K562 (cell line): ENCODE measurements around the gene ZNF740. TPM values are rescaled to one million over a fixed set of nuclear protein-coding genes. Genes with fewer than 3 reads are reported as not detected.
A peak's percentile ranks its signal among the peaks of the same experiment; 100 is the strongest.

Source experiments
- ATAC-seq: fragments of 200-7000 bp; cut with Tn5 transposase; 3 replicates; pipeline ENCODE4 v1.9.1; 2020; ENCODE audit warnings: moderate library complexity
- BruUV-seq: library from RNA; stranded (reverse); fragments of 400-500 nt; replicated peaks from 2 replicates; lab custom pipeline; 2021; lab: Mats Ljungman, UMichigan
- CTCF ChIA-PET: fragments of 300-600 bp; formaldehyde crosslinking; extraction: SDS; loops from one replicate; lab custom pipeline; 2021; ENCODE audit warnings: low intra/inter-chr PET ratio; lab: Yijun Ruan, JAX
- POLR2A ChIA-PET: fragments of 300-600, 350-650 bp; sonication (Branson Sonifier 250); formaldehyde crosslinking; extraction: SDS; loops from one replicate; lab custom pipeline; 2021; ENCODE audit warnings: antibody characterized with exemption, inconsistent platforms; lab: Yijun Ruan, JAX
- DNase-seq, 4 experiments: peaks; one replicate each; pipeline versions ENCODE4 v3.0.0 to v3.0.0-alpha.2; 2011 to 2018; ENCODE audit warnings: low spot score in 3 of 4, mixed read lengths in 3 of 4; ENCODE audit errors: extremely low read depth in 1 of 4
- FAIRE-seq: peaks from 2 replicates; lab custom pipeline; 2011; peaks lifted over from hg19 to GRCh38; lab: Jason Lieb, UNC
- H2AFZ ChIP-seq: 2 replicates; pipeline ENCODE4 v1.6.0; 2011; ENCODE audit warnings: low read depth, low read length, control low read depth, inconsistent platforms
- H3K27ac ChIP-seq: fragments of 200-600 bp; 3 replicates; pipeline ENCODE4 v1.8.0; 2011; ENCODE audit warnings: low read depth, mild to moderate bottlenecking, control low read depth, inconsistent platforms, low read length, moderate library complexity, mixed read lengths; ENCODE audit errors: extremely low read depth
- H3K27me3 ChIP-seq, 2 experiments: fragments of 300-600 bp in 1 of 2; 2 replicates in 1 of 2; 3 replicates in 1 of 2; pipeline versions ENCODE4 v1.6.0 to v1.8.0; 2011; ENCODE audit warnings: inconsistent platforms in 2 of 2, low read length in 2 of 2, mild to moderate bottlenecking in 1 of 2, mixed read lengths in 1 of 2, moderate library complexity in 1 of 2; ENCODE audit not compliant: control insufficient read depth in 2 of 2, insufficient read depth in 2 of 2
- H3K36me3 ChIP-seq: fragments of 300-600 bp; 3 replicates; pipeline ENCODE4 v1.8.0; 2011; ENCODE audit warnings: mild to moderate bottlenecking, low read length, inconsistent platforms; ENCODE audit not compliant: control insufficient read depth, insufficient read depth
- H3K4me1 ChIP-seq, 2 experiments: fragments of 200-600 bp in 1 of 2; replicated peaks in 1 of 2; 2 replicates in 1 of 2; 3 replicates in 1 of 2; pipeline versions ENCODE4 v1.5.1 to v1.8.0; 2011; ENCODE audit warnings: inconsistent platforms in 2 of 2, low read length in 2 of 2, mild to moderate bottlenecking in 1 of 2, mixed read lengths in 1 of 2, moderate library complexity in 1 of 2; ENCODE audit not compliant: control insufficient read depth in 2 of 2, insufficient read depth in 2 of 2
- H3K4me2 ChIP-seq: 2 replicates; pipeline ENCODE4 v1.6.1; 2011; ENCODE audit warnings: low read length, control low read depth, inconsistent platforms, mixed read lengths; ENCODE audit not compliant: insufficient read depth
- H3K4me3 ChIP-seq: fragments of 200-600 bp; sonication (generic), shearing (Covaris generic); 2 replicates; pipeline ENCODE4 v1.5.1; 2016; ENCODE audit warnings: control low read depth, inconsistent platforms
- H3K79me2 ChIP-seq: fragments of 200-600 bp; 3 replicates; pipeline ENCODE4 v1.8.0; 2011; ENCODE audit warnings: low read length, inconsistent platforms; ENCODE audit not compliant: control insufficient read depth, insufficient read depth
- H3K9ac ChIP-seq, 2 experiments: 2 replicates each; pipeline versions ENCODE4 v1.6.0 to v1.6.1; 2011; ENCODE audit warnings: low read depth in 2 of 2, low read length in 2 of 2, control low read depth in 1 of 2, inconsistent platforms in 1 of 2, mild to moderate bottlenecking in 1 of 2, mixed read lengths in 1 of 2; ENCODE audit not compliant: insufficient read depth in 1 of 2
- H3K9me1 ChIP-seq: one replicate; pipeline ENCODE4 v1.6.0; 2011; ENCODE audit warnings: inconsistent platforms, mild to moderate bottlenecking, low read length, moderate library complexity; ENCODE audit not compliant: control insufficient read depth, insufficient read depth
- H3K9me3 ChIP-seq: replicated peaks from 2 replicates; pipeline ENCODE4 v1.5.1; 2011; ENCODE audit warnings: low read depth, low read length, inconsistent platforms; ENCODE audit not compliant: control insufficient read depth, insufficient read depth
- H4K20me1 ChIP-seq: replicated peaks from 2 replicates; pipeline ENCODE4 v1.6.1; 2011; ENCODE audit warnings: low read length, inconsistent platforms, mixed read lengths; ENCODE audit not compliant: control insufficient read depth, insufficient read depth
- AFF1 ChIP-seq, 2 experiments: fragments of 450-650 bp; IDR thresholded peaks; 2 replicates each; pipeline ENCODE4 v1.6.1; 2018; ENCODE audit warnings: mild to moderate bottlenecking in 2 of 2, low read depth in 1 of 2; ENCODE audit not compliant: partially characterized antibody in 2 of 2
- BCOR ChIP-seq: fragments of 450-650 bp; IDR thresholded peaks from 2 replicates; pipeline ENCODE4 v1.6.1; 2016
- CBFB ChIP-seq: sonication (generic); formaldehyde crosslinking; IDR thresholded peaks from 2 replicates; pipeline ENCODE4 v1.4.0; 2020; ENCODE audit warnings: mild to moderate bottlenecking, missing genetic modification reagents
- CHD2 ChIP-seq: IDR thresholded peaks from 2 replicates; pipeline ENCODE4 v1.6.1; 2011; ENCODE audit warnings: low read depth, low read length
- FOSL1 ChIP-seq: fragments of 200-800 bp; sonication (Bioruptor generic); conservative IDR thresholded peaks from 2 replicates; pipeline ENCODE4 v1.6.1; 2016; ENCODE audit warnings: missing genetic modification characterization, missing compliant biosample characterization
- HDAC8 ChIP-seq: fragments of 450-650 bp; IDR thresholded peaks from 2 replicates; pipeline ENCODE4 v1.6.1; 2016; ENCODE audit warnings: mild to moderate bottlenecking, missing genetic modification characterization, moderate library complexity, missing compliant biosample characterization
- KDM1A ChIP-seq, 2 experiments: fragments of 450-650 bp; IDR thresholded peaks; 2 replicates each; pipeline ENCODE4 v1.6.1; 2016; ENCODE audit warnings: mild to moderate bottlenecking in 2 of 2
- MAZ ChIP-seq, 2 experiments: fragments of 450-650 bp in 1 of 2; sonication (generic) in 1 of 2; formaldehyde crosslinking; IDR thresholded peaks in 1 of 2; conservative IDR thresholded peaks in 1 of 2; 2 replicates each; pipeline versions ENCODE4 v1.4.0 to v1.5.0; 2020; ENCODE audit warnings: mild to moderate bottlenecking in 1 of 2, missing genetic modification reagents in 1 of 2
- MCM3 ChIP-seq: fragments of 450-650 bp; IDR thresholded peaks from 2 replicates; pipeline ENCODE4 v1.6.1; 2016
- NCOA6 ChIP-seq: fragments of 450-650 bp; IDR thresholded peaks from 2 replicates; pipeline ENCODE4 v1.6.1; 2017; ENCODE audit warnings: mild to moderate bottlenecking
- NR2F6 ChIP-seq: fragments of 450-650 bp; formaldehyde crosslinking; IDR thresholded peaks from 2 replicates; pipeline ENCODE4 v1.4.0; 2020; ENCODE audit warnings: mild to moderate bottlenecking
- POLR2G ChIP-seq: fragments of 200-400 bp; formaldehyde crosslinking; IDR thresholded peaks from 2 replicates; pipeline ENCODE4 v1.6.1; 2017; ENCODE audit warnings: low read depth, mild to moderate bottlenecking, antibody characterized with exemption, low read length, moderate library complexity
- SRSF3 ChIP-seq: fragments of 200-400 bp; formaldehyde crosslinking; IDR thresholded peaks from 2 replicates; pipeline ENCODE4 v1.6.1; 2016; ENCODE audit warnings: mild to moderate bottlenecking, low read length, moderate library complexity; ENCODE audit not compliant: insufficient read depth
- TEAD1 ChIP-seq, 2 experiments: fragments of 450-650 bp in 1 of 2; sonication (generic) in 1 of 2; formaldehyde crosslinking; IDR thresholded peaks; 2 replicates each; pipeline versions ENCODE4 v1.4.0 to v1.8.0; 2020 to 2022; ENCODE audit warnings: mild to moderate bottlenecking in 2 of 2, missing genetic modification reagents in 1 of 2
- YY1 ChIP-seq, 3 experiments: IDR thresholded peaks; 2 replicates each; pipeline ENCODE4 v1.6.1; 2011; ENCODE audit warnings: low read length in 2 of 3, mild to moderate bottlenecking in 2 of 3, moderate library complexity in 2 of 3, borderline replicate concordance in 1 of 3, control low read depth in 1 of 3, low read depth in 1 of 3; ENCODE audit not compliant: insufficient read depth in 3 of 3, insufficient replicate concordance in 2 of 3, control insufficient read depth in 1 of 3, insufficient read length in 1 of 3; ENCODE audit errors: extremely low read depth in 1 of 3
- ZNF174 ChIP-seq: fragments of 250-450 bp; sonication (Bioruptor Pico); IDR thresholded peaks from 2 replicates; pipeline ENCODE4 v1.4.0; 2020; ENCODE audit warnings: mild to moderate bottlenecking
- ZNF197 ChIP-seq: fragments of 200-800 bp; sonication (Bioruptor generic); IDR thresholded peaks from 2 replicates; pipeline ENCODE4 v1.6.1; 2016; ENCODE audit warnings: low read depth, missing genetic modification characterization, missing compliant biosample characterization
- ZNF217 ChIP-seq: sonication (generic); formaldehyde crosslinking; IDR thresholded peaks from 2 replicates; pipeline ENCODE4 v1.8.0; 2022; ENCODE audit warnings: mild to moderate bottlenecking, missing genetic modification reagents
- ZNF644 ChIP-seq: fragments of 200-800 bp; sonication (Bioruptor generic); IDR thresholded peaks from 2 replicates; pipeline ENCODE4 v1.6.1; 2016; ENCODE audit warnings: low read depth, missing genetic modification characterization, missing compliant biosample characterization
- WGBS: fragments of 100-300 bp; shearing (Covaris generic); methylation state at CpG from one replicate; pipeline ENCODE4 v1.1.6; 2016; ENCODE audit warnings: low coverage, mixed read lengths; ENCODE audit not compliant: insufficient coverage; ENCODE audit errors: missing lambda C conversion rate; 5-methylcytosine and 5-hydroxymethylcytosine counted together
- in situ Hi-C: fragments of 300-500 bp; cut with MboI; formaldehyde crosslinking; loops from 4 replicates; pipeline ENCODE4 v1.15.0; 2018; ENCODE audit warnings: inconsistent platforms, mixed read lengths
- intact Hi-C: fragments of 100-400 bp; cut with micrococcal nuclease; formaldehyde crosslinking; loops from 2 replicates; pipeline ENCODE4 v1.14.2; 2022
- polyA plus RNA-seq, 8 experiments: library from polyadenylated mRNA; depleted of rRNA in 4 of 8; stranded (reverse) in 5 of 8; unstranded in 3 of 8; fragments of >200 nt; fragmentation: Nextera tagmentation in 2 of 8; fragmentation: Illumina TruSeq in 1 of 8; extraction: Ambion mirVana in 2 of 8; extraction: Trizol in 1 of 8; gene quantifications; 2 replicates each; pipeline versions ENCODE4 v1.2.1 to v1.2.3, GENCODE V29; 2011 to 2014; ENCODE audit warnings: inconsistent platforms in 1 of 8, missing spikeins in 1 of 8
- total RNA-seq, 7 experiments: library from RNA; depleted of rRNA in 6 of 7; stranded (reverse); fragments of >200 nt in 6 of 7; fragmentation: Illumina TruSeq in 2 of 7; extraction: Trizol in 2 of 7; gene quantifications; 2 replicates each; pipeline versions ENCODE4 v1.2.1 to v1.2.3, GENCODE V29; 2011 to 2021; ENCODE audit warnings: low replicate concordance in 1 of 7

Gene ZNF740
- total and polyA plus RNA-seq, 9 of the 15 experiments (the other 6 are each of a cell fraction or from before 2014, with no cell fraction given) = 0.57 to 46.4 (median 18.6) TPM

- H3K9me1 ChIP-seq = no peaks in the 10 kb centered on the region
- TSS peak; percentile 84 for BruUV-seq
- H3K4me1 ChIP-seq = peaks cover 19 to 26% of the 10 kb centered on the region in 2 experiments; a peak in 4 of 5 replicates
- intact Hi-C loops = loop anchor here (2.0 kb wide), 1 partner anchor 41 kb away; no protein-coding TSS in a partner anchor
- peak overlapping the region; percentile 75 for H3K4me3 ChIP-seq
- DNase-seq = peak in 2 of 4 experiments; percentile 42 to 43
- peaks cover 31% of the 10 kb centered on the region for H3K36me3 ChIP-seq
- H3K4me2 ChIP-seq = peak overlapping the region; percentile 92
- H3K27ac ChIP-seq = peak overlapping the region; percentile 86
- ChIA-PET POLR2A (interaction anchor here (0.9 to 2.3 kb wide), 6 partner anchors 8 to 41 kb away, joined by 3 to 8 read pairs (median 6); no protein-coding TSS in a partner anchor), CTCF (interaction anchor here (0.7 kb wide), 1 partner anchor 14 kb away, joined by 4 read pairs; no protein-coding TSS in a partner anchor)
- WGBS = 4% methylated on average over 12 of the region's 12 CpGs
- no peaks in the 10 kb centered on the region for H3K27me3 ChIP-seq
- FAIRE-seq = peak; percentile 51
- no peaks in the 10 kb centered on the region for H4K20me1 ChIP-seq
- H3K79me2 ChIP-seq = peaks cover 34% of the 10 kb centered on the region
- ATAC-seq = peak; percentile 56
- peaks cover 5% of the 10 kb centered on the region for H3K9me3 ChIP-seq
- H2AFZ ChIP-seq = peak overlapping the region; percentile 87
- in situ Hi-C loops = loop anchor here (10.0 kb wide), 1 partner anchor 755 kb away; no protein-coding TSS in a partner anchor
- peak overlapping the region; percentile 82 to 100 for H3K9ac ChIP-seq
- TF ChIP-seq ZNF217 (CRISPR knock-in tag) (no peak), ZNF644 (0 out of 2 replicates have a peak, but pooled peaks have one; percentile 1), SRSF3 (no peak), ZNF197 (no peak), TEAD1 (CRISPR knock-in tag; IDR thresholded peaks at IDR 0.05) (0 out of 4 replicates have a peak, but pooled peaks of 1 of the 2 experiments have one; percentile 15), HDAC8 (tag) (no peak), ZNF174 (no peak), BCOR (peak; percentile 42; the same call in 1 of the 2 replicates), YY1 (IDR thresholded peaks at IDR 0.05; ENCODE audit: borderline replicate concordance in 1 of 3, control insufficient read depth in 1 of 3, extremely low read depth in 1 of 3, insufficient read depth in 3 of 3, insufficient read length in 1 of 3, insufficient replicate concordance in 2 of 3, low read depth in 1 of 3, low read length in 2 of 3) (no peak), NCOA6 (no peak), MCM3 (no peak), NR2F6 (no peak), FOSL1 (peak; percentile 44; the same call in 1 of the 2 replicates), KDM1A (IDR thresholded peaks at IDR 0.05) (no peak), AFF1 (IDR thresholded peaks at IDR 0.05; ENCODE audit: low read depth in 1 of 2, partially characterized antibody in 2 of 2) (peak; percentile 34 to 62), MAZ (CRISPR knock-in tag; conservative IDR thresholded peaks at IDR 0.05 in 1 of 2, IDR thresholded peaks at IDR 0.05 in 1 of 2) (no peak), CHD2 (no peak), CBFB (CRISPR knock-in tag) (0 out of 2 replicates have a peak, but pooled peaks have one; percentile 38), POLR2G (no peak)
Measured at GRCh38 chr12:53179687-53180219, 769 bp upstream of the ZNF740 start.
